NCI-H1694 treated with DMSO at 0.1 percent for 48 hours (cell line): ENCODE results near the gene SGCG.
"Not testable (repeated sequence)": the region's sequence is repeated elsewhere in the genome, so short reads cannot be mapped to it uniquely, and the experiment has no call there.

Experiments
- DNase-seq: peaks from one replicate; lab custom pipeline; 2025; lab: John Stamatoyannopoulos, UW

SGCG gene

GRCh38 chr13:23180711-23181110 lies at the start of gene SGCG:
TSS of gene SGCG (plus strand) at chr13:23180979. CDS start at chr13:23203695, 22,716 bp downstream.
- no peak for DNase-seq

GRCh38 chr13:23134542-23134941 lies 46.2 kb upstream of the SGCG start:
- no peak for DNase-seq

- no peak for DNase-seq
These were observed 40.3 kb upstream of the SGCG start for GRCh38 chr13:23140492-23140891.

DNA sequence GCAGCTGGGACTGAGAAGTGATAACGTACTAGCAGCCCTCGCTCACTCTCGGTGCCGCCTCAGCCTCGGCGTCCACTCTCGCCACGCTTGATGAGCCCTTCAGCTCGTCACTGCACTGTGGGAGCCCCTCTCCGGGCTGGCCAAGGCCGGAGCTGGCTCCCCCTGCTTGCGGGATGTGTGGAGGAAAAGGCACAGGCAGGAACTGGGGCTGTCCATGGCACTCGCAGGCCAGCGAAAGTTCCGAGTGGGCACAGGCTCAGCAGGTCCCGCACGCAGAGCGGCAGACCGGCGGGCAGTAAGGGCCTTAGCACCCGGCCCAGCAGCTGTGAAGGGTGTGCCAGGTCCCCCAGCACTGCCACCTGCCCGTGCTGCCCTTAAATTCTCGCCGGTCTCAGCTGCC lies 38.8 kb upstream of the SGCG start:
- no peak for DNase-seq

DNA sequence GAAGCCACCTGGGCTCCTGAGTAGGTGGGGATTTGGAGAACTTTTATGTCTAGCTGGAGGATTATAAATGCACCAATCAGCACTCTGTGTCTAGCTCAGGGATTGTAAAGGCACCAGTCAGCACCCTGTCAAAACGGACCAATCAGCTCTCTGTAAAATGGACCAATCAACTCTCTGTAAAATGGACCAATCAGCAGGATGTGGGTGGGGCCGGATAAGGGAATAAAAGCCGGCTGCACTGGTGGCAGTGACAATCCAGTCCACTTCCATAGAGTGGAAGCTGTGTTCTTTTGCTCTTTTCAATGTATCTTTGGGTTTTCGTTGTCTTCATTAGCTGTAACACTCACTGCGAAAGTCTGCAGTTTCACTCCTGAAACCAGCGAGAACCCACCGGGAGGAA lies 38.2 kb upstream of the SGCG start:
- not testable (repeated sequence) for DNase-seq

- no peak for DNase-seq
These were observed 36.3 kb upstream of the SGCG start for GRCh38 chr13:23144431-23144830.

- DNase-seq, result no peak
These were observed 34.8 kb upstream of the SGCG start for GRCh38 chr13:23146006-23146405.

- no peak for DNase-seq
These were observed 33.8 kb upstream of the SGCG start for GRCh38 chr13:23146811-23147625.

GRCh38 chr13:23147827-23148226 lies 33.0 kb upstream of the SGCG start:
- DNase-seq, result no peak

- no peak for DNase-seq
These were observed 23.0 kb upstream of the SGCG start for GRCh38 chr13:23157781-23158180.

- DNase-seq, result no peak
These were observed 21.5 kb upstream of the SGCG start for GRCh38 chr13:23159205-23159759.

GRCh38 chr13:23159760-23160637 lies 20.8 kb upstream of the SGCG start:
- DNase-seq, result no peak

GRCh38 chr13:23160638-23161480 lies 19.9 kb upstream of the SGCG start:
- no peak for DNase-seq

DNA sequence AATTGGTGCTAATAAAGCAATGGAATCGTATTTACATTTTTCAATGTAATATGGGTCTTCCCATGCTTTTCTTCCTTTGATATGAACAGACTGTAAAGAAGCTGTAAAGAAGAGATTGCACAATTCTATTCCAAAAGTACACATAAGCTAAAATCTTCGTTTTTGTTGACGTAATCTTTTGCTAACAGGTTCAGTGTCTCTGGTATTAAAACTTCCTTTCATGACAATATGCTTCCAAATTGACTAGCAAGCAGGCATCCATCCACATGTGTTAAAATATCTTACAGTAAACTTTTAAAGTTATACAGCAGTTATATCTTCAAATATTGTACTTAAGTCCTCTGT lies 19.3 kb upstream of the SGCG start:
- no peak for DNase-seq

- no peak for DNase-seq
These were observed 4.9 kb upstream of the SGCG start for GRCh38 chr13:23175920-23176319.

- DNase-seq, result no peak
These were observed 1.4 kb downstream of the SGCG start for GRCh38 chr13:23182142-23182541.

- DNase-seq, result no peak
These were observed 2.5 kb downstream of the SGCG start for GRCh38 chr13:23183292-23183691.

- no peak for DNase-seq
These were observed 4.8 kb downstream of the SGCG start for GRCh38 chr13:23185542-23185941.

- no peak for DNase-seq
These were observed 21.1 kb downstream of the SGCG start for GRCh38 chr13:23201870-23202269.

DNA sequence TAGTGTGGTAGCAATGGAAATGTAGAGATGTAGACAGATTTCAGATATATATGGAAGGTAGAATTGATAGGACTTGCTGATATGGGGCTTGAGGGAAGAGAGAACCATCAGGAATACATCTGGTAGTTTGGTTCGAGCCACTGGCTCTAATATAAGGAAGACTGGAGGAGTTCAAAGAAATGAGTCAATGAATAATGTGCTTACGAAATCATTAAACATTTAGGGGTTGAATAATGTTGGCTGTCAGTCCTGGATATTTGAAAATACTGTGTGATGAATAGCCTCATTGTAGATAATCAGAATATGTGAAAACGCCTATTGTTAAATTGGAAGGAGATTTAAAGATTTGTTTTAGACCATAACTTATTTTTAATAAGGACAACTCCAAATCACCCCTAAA lies 21.6 kb downstream of the SGCG start:
- no peak for DNase-seq

GRCh38 chr13:23203516-23203915 lies 22.7 kb downstream of the SGCG start:
- no peak for DNase-seq

DNA sequence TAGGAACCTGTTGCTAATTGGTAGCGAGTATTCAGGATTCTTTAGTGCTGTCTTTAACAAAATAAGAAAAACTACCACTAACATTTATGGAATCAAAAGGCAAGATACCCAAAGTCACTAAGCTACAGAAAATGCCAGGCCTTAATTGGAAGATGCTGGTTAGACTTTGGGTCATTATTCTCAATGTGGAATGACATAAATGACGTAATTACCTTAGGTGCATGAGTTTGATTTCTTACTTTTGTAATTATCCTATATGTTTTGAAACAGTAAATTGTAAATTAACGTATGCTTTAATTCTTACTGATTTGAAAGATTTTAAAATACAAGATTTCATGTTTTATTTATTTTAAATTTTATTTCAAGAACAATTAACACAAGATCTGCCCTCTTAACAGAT lies 25.0 kb downstream of the SGCG start:
- DNase-seq, result no peak
